Measurements from ENCODE around the gene ZNF487.
"Not testable (repeated sequence)": the region's sequence is repeated elsewhere in the genome, so short reads cannot be mapped to it uniquely, and the experiment has no call there.

Gene ZNF487

GRCh38 chr10:43440463-43441134 is 3.7 kb downstream of the ZNF487 start:
- DNase-seq (ENCODE audit: low spot score) = no peak

- no peak for DNase-seq (ENCODE audit: low spot score)
Measured at GRCh38 chr10:43444323-43444722, 7.4 kb downstream of the ZNF487 start.

GRCh38 chr10:43444897-43445466 is 8.1 kb downstream of the ZNF487 start:
- DNase-seq (ENCODE audit: low spot score) = no peak

- not testable (repeated sequence) for DNase-seq (ENCODE audit: low spot score)
Measured at GRCh38 chr10:43446219-43447017, 9.5 kb downstream of the ZNF487 start.

GRCh38 chr10:43448742-43449141 is 11.8 kb downstream of the ZNF487 start:
- no peak for DNase-seq (ENCODE audit: low spot score)

- DNase-seq (ENCODE audit: low spot score) = peak; percentile 10
Measured at GRCh38 chr10:43452356-43452914, 15.5 kb downstream of the ZNF487 start.

GRCh38 chr10:43453266-43453831 is 16.4 kb downstream of the ZNF487 start:
- DNase-seq (ENCODE audit: low spot score) = no peak

- not testable (repeated sequence) for DNase-seq (ENCODE audit: low spot score)
Measured at GRCh38 chr10:43454025-43454424, 17.1 kb downstream of the ZNF487 start.

GRCh38 chr10:43456561-43456960 is 19.6 kb downstream of the ZNF487 start:
- not testable (repeated sequence) for DNase-seq (ENCODE audit: low spot score)

GRCh38 chr10:43458227-43458626 is 21.3 kb downstream of the ZNF487 start:
- DNase-seq (ENCODE audit: low spot score) = no peak

- peak; percentile 87 for DNase-seq (ENCODE audit: low spot score)
Measured at GRCh38 chr10:43461950-43462349, 25.0 kb downstream of the ZNF487 start.

- not testable (repeated sequence) for DNase-seq (ENCODE audit: low spot score)
Measured at GRCh38 chr10:43465086-43465735, 28.3 kb downstream of the ZNF487 start.

GRCh38 chr10:43465736-43466120 is 28.8 kb downstream of the ZNF487 start:
- not testable (repeated sequence) for DNase-seq (ENCODE audit: low spot score)

- no peak for DNase-seq (ENCODE audit: low spot score)
Measured at GRCh38 chr10:43471146-43471545, 34.2 kb downstream of the ZNF487 start.

- no peak for DNase-seq (ENCODE audit: low spot score)
Measured at GRCh38 chr10:43471935-43472720, 35.2 kb downstream of the ZNF487 start.

GRCh38 chr10:43479275-43479674 is 42.4 kb downstream of the ZNF487 start:
- no peak for DNase-seq (ENCODE audit: low spot score)

- DNase-seq (ENCODE audit: low spot score) = no peak
Measured at GRCh38 chr10:43482319-43483078, 45.6 kb downstream of the ZNF487 start.

- DNase-seq (ENCODE audit: low spot score) = no peak
Measured at GRCh38 chr10:43491855-43492254, 54.9 kb downstream of the ZNF487 start.

- DNase-seq (ENCODE audit: low spot score) = no peak
Measured at GRCh38 chr10:43502931-43503330, 66.0 kb downstream of the ZNF487 start.

Measured in Ammon's horn (tissue), 1 donor.